PC-9 (cell line): ENCODE data around the gene RRAD.

Experiments used
- CTCF ChIP-seq: fragments of 200-600 bp; sonication (generic); conservative IDR thresholded peaks from 2 replicates; pipeline ENCODE4 v1.6.1; 2017; ENCODE audit warnings: mixed run types, antibody characterized with exemption, mild to moderate bottlenecking, moderate library complexity
- EZH2 ChIP-seq: fragments of 200-600 bp; sonication (generic); IDR thresholded peaks from 2 replicates; pipeline ENCODE4 v1.8.0; 2017; ENCODE audit warnings: antibody characterized with exemption, low read depth

- no peak for TF ChIP-seq CTCF
- TF ChIP-seq EZH2: no peak
These were observed 12.5 kb upstream of the RRAD start for GRCh38 chr16:66937725-66938337.
